Body of pancreas (tissue), 4 donors: ENCODE results near the gene PNMA3. TPM values are rescaled to one million over a fixed set of nuclear protein-coding genes. Genes with fewer than 3 reads are reported as not detected.

Experiments
- ATAC-seq: fragments of 150-250 bp; one replicate; pipeline ENCODE4 v1.9.1; 2016
- DNase-seq, 4 donors: peaks; one replicate each; pipeline ENCODE4 v3.0.0-alpha.2; 2019
- H3K27ac ChIP-seq, 4 donors: fragments of 200-600 bp; sonication (generic); 1 replicate in 3 of 4; 2 replicates in 1 of 4; pipeline versions ENCODE4 v1.5.1 to v1.6.1; 2016 to 2019; ENCODE audit warnings: mild to moderate bottlenecking in 1 of 4, mixed read lengths in 1 of 4, moderate library complexity in 1 of 4
- H3K27me3 ChIP-seq, 2 donors: fragments of 200-600 bp; sonication (generic); one replicate each; pipeline ENCODE4 v1.6.0; 2016; ENCODE audit warnings: mild to moderate bottlenecking in 1 of 2
- H3K36me3 ChIP-seq, 2 donors: fragments of 200-600 bp; sonication (generic); replicated peaks in 1 of 2; 2 replicates each; pipeline ENCODE4 v1.5.1; 2016; ENCODE audit warnings: low read depth in 2 of 2; ENCODE audit not compliant: insufficient read depth in 1 of 2
- H3K4me1 ChIP-seq: fragments of 200-600 bp; sonication (generic); one replicate; pipeline ENCODE4 v1.6.0; 2016
- H3K4me3 ChIP-seq, 2 donors: fragments of 200-600 bp; sonication (generic); 1 replicate in 1 of 2; 2 replicates in 1 of 2; pipeline ENCODE4 v1.5.1; 2016 to 2019
- H3K9me3 ChIP-seq, 3 donors: fragments of 200-600 bp; sonication (generic); 1 replicate in 2 of 3; 2 replicates in 1 of 3; pipeline ENCODE4 v1.5.1; 2016
- CTCF ChIP-seq, 7 experiments: fragments of 450-650 bp in 4 of 7; fragments of 200-600 bp in 3 of 7; sonication (generic) in 3 of 7; IDR thresholded peaks; one replicate each; pipeline ENCODE4 v1.5.1; 2016 to 2019; ENCODE audit warnings: antibody characterized with exemption in 7 of 7
- POLR2A ChIP-seq, 3 donors: fragments of 450-650 bp; IDR thresholded peaks; one replicate each; pipeline ENCODE4 v1.6.1; 2016; ENCODE audit warnings: antibody characterized with exemption in 3 of 3, mild to moderate bottlenecking in 2 of 3
- WGBS, 2 donors: methylation state at CpG; one replicate each; pipeline ENCODE4 v1.1.5; 2017; 5-methylcytosine and 5-hydroxymethylcytosine counted together
- intact Hi-C: fragments of 100-400 bp; cut with DNase I; formaldehyde crosslinking; loops from one replicate; pipeline ENCODE4 v1.15.1; 2023
- total RNA-seq, 2 donors: library from RNA; depleted of rRNA; stranded (reverse); fragments of >200 nt; gene quantifications; one replicate each; pipeline ENCODE4 v1.1.0, GENCODE V29; 2016

The PNMA3 gene
- total RNA-seq, 2 donors from 2014 or later, result 0.26 to 0.33 TPM

- ATAC-seq, result no peak
- Histone ChIP-seq H3K4me1 (peaks cover 3% of the 10 kb centered on the region), H3K27me3 (no peaks in the 10 kb centered on the region), H3K27ac (no peak overlapping the region), H3K9me3 (no peaks in the 10 kb centered on the region), H3K36me3 (no peaks in the 10 kb centered on the region), H3K4me3 (no peak overlapping the region)
- DNase-seq, result no peak
- intact Hi-C loops, result no loop called here
- WGBS, 2 donors, result 46 to 78% methylated on average over 1 of the region's 1 CpG
- TF ChIP-seq CTCF (IDR thresholded peaks at IDR 0.05), result no peak
- TF ChIP-seq POLR2A (IDR thresholded peaks at IDR 0.05), result no peak
Measured at GRCh38 chrX:153052534-153052933, 3.7 kb upstream of the PNMA3 start.

- Histone ChIP-seq H3K36me3 (no peaks in the 10 kb centered on the region), H3K27ac (no peak overlapping the region), H3K4me1 (peaks cover 3% of the 10 kb centered on the region), H3K27me3 (no peaks in the 10 kb centered on the region), H3K9me3 (no peaks in the 10 kb centered on the region), H3K4me3 (no peak overlapping the region)
- ATAC-seq, result no peak
- TF ChIP-seq CTCF (IDR thresholded peaks at IDR 0.05) (no peak), POLR2A (IDR thresholded peaks at IDR 0.05) (no peak)
- WGBS, 2 donors, result 41% methylated on average over 11 of the region's 11 CpGs
- intact Hi-C loops, result no loop called here
- DNase-seq, result no peak
Measured at GRCh38 chrX:153057281-153057680, 1.0 kb downstream of the PNMA3 start.

- DNase-seq, result no peak
- Histone ChIP-seq H3K4me1 (peaks cover 3% of the 10 kb centered on the region), H3K36me3 (no peaks in the 10 kb centered on the region), H3K4me3 (no peak overlapping the region), H3K27ac (no peak overlapping the region), H3K27me3 (no peaks in the 10 kb centered on the region), H3K9me3 (no peaks in the 10 kb centered on the region)
- WGBS, 2 donors, result 91% methylated on average over 9 of the region's 18 CpGs; no CpG with 5 or more reads in 1 of the 2 donors
- TF ChIP-seq CTCF (IDR thresholded peaks at IDR 0.05) (no peak), POLR2A (IDR thresholded peaks at IDR 0.05) (no peak)
- intact Hi-C loops, result no loop called here
- no peak for ATAC-seq
Measured at GRCh38 chrX:153059191-153060094, 3.2 kb downstream of the PNMA3 start.

GRCh38 chrX:153060095-153060445 is 3.8 kb downstream of the PNMA3 start:
- no peak for DNase-seq
- Histone ChIP-seq H3K9me3 (no peaks in the 10 kb centered on the region), H3K27ac (no peak overlapping the region), H3K4me3 (no peak overlapping the region), H3K36me3 (no peaks in the 10 kb centered on the region), H3K27me3 (no peaks in the 10 kb centered on the region), H3K4me1 (peaks cover 3% of the 10 kb centered on the region)
- intact Hi-C loops, result no loop called here
- 55 to 59% methylated on average over 3 to 6 of the region's 8 CpGs for WGBS, 2 donors
- TF ChIP-seq POLR2A (IDR thresholded peaks at IDR 0.05) (no peak), CTCF (IDR thresholded peaks at IDR 0.05) (no peak)
- no peak for ATAC-seq

- H3K4me3 ChIP-seq, result no peak overlapping the region
- H3K27ac ChIP-seq, result no peak overlapping the region
- TF ChIP-seq CTCF (IDR thresholded peaks at IDR 0.05), result no peak
- TF ChIP-seq POLR2A (IDR thresholded peaks at IDR 0.05), result no peak
- no peaks in the 10 kb centered on the region for H3K27me3 ChIP-seq
- WGBS, 2 donors, result 36 to 47% methylated on average over 3 of the region's 3 CpGs
- no peaks in the 10 kb centered on the region for H3K9me3 ChIP-seq
- H3K4me1 ChIP-seq, result no peaks in the 10 kb centered on the region
- ATAC-seq, result no peak
- intact Hi-C loops, result no loop called here
- H3K36me3 ChIP-seq, result no peaks in the 10 kb centered on the region
- DNase-seq, result no peak
Measured at GRCh38 chrX:153061732-153062131, 5.5 kb downstream of the PNMA3 start.
